GM06990 (cell line): ENCODE measurements around the gene KIF1B.

Experiments used
- DNase-seq: peaks from one replicate; pipeline ENCODE4 v3.0.0-alpha.2; 2011; ENCODE audit not compliant: insufficient read length; ENCODE audit errors: extremely low read depth
- H3K27me3 ChIP-seq: replicated peaks from 2 replicates; pipeline ENCODE4 v1.6.0; 2011; ENCODE audit warnings: low read length; ENCODE audit not compliant: control insufficient read depth, insufficient read depth
- H3K36me3 ChIP-seq: 2 replicates; pipeline ENCODE4 v1.5.1; 2011; ENCODE audit warnings: low read length; ENCODE audit not compliant: control insufficient read depth, insufficient read depth
- H3K4me3 ChIP-seq: replicated peaks from 2 replicates; pipeline ENCODE4 v1.5.1; 2011; ENCODE audit warnings: low read depth, mild to moderate bottlenecking, control low read depth, low read length
- CTCF ChIP-seq: IDR thresholded peaks from 2 replicates; pipeline ENCODE4 v1.5.1; 2011; ENCODE audit warnings: low read length, control low read depth, mild to moderate bottlenecking, inconsistent platforms; ENCODE audit not compliant: insufficient read depth, poor library complexity, severe bottlenecking

The KIF1B gene

GRCh38 chr1:10188133-10188650 lies 22.2 kb upstream of the KIF1B start:
- no peak for DNase-seq
- no peaks in the 10 kb centered on the region for H3K36me3 ChIP-seq
- no peaks in the 10 kb centered on the region for H3K27me3 ChIP-seq
- no peak overlapping the region for H3K4me3 ChIP-seq
- TF ChIP-seq CTCF: no peak

- no peaks in the 10 kb centered on the region for H3K36me3 ChIP-seq
Observed at GRCh38 chr1:10189659-10190058, 20.7 kb upstream of the KIF1B start.

GRCh38 chr1:10192263-10192662 lies 18.1 kb upstream of the KIF1B start:
- Histone ChIP-seq H3K4me3 (no peak overlapping the region), H3K27me3 (no peaks in the 10 kb centered on the region), H3K36me3 (no peaks in the 10 kb centered on the region)
- no peak for TF ChIP-seq CTCF
- no peak for DNase-seq

More at GRCh38 chr1:10189659-10190058, 20.7 kb upstream of the KIF1B start:
- Histone ChIP-seq H3K4me3 (no peak overlapping the region; the same call in 1 of the 2 replicates), H3K27me3 (no peaks in the 10 kb centered on the region)
- no peak for TF ChIP-seq CTCF
- DNase-seq: peak; percentile 34

- no peak for DNase-seq
- no peaks in the 10 kb centered on the region for H3K27me3 ChIP-seq
- TF ChIP-seq CTCF: no peak
- H3K4me3 ChIP-seq: no peak overlapping the region
- H3K36me3 ChIP-seq: no peaks in the 10 kb centered on the region
Observed at GRCh38 chr1:10193288-10193687, 17.1 kb upstream of the KIF1B start.

GRCh38 chr1:10195570-10195969 lies 14.8 kb upstream of the KIF1B start:
- no peaks in the 10 kb centered on the region for H3K36me3 ChIP-seq
- DNase-seq: no peak
- no peak overlapping the region for H3K4me3 ChIP-seq
- no peak for TF ChIP-seq CTCF
- no peaks in the 10 kb centered on the region for H3K27me3 ChIP-seq

- H3K4me3 ChIP-seq: no peak overlapping the region
- H3K36me3 ChIP-seq: no peaks in the 10 kb centered on the region
- TF ChIP-seq CTCF: no peak
- no peaks in the 10 kb centered on the region for H3K27me3 ChIP-seq
- DNase-seq: no peak
Observed at GRCh38 chr1:10196976-10197375, 13.4 kb upstream of the KIF1B start.
